Measurements from ENCODE around the gene SNX27.

Gene SNX27

DNA sequence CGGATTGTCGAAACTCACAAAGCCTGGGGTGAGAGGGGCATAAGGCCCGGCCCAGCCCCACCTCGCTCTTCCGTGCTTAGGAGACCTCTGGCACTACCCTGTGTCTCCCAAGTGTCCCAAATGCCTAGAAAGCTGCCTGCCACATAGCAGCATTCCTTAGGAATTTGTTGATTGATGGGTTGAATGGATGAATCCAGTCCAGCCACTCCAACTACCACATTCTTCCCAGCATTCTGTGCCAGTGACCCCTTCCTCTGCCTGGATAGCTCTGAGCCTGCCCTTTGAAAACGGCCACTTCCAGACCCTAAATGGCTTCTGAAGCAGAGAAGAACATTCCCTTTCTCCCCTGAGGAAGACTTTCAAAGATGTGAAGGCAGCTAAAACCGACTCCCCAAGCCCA lies 93.3 kb downstream of the SNX27 start:
- CTCF ChIA-PET = no interaction called here
- no peak for DNase-seq (ENCODE audit: extremely low spot score)
- no peak for TF ChIP-seq FOXM1 (IDR thresholded peaks at IDR 0.05; ENCODE audit: borderline replicate concordance)
- no peak for TF ChIP-seq CTBP1 (IDR thresholded peaks at IDR 0.05; ENCODE audit: borderline replicate concordance)
- no peak for TF ChIP-seq LEF1 (IDR thresholded peaks at IDR 0.05; ENCODE audit: borderline replicate concordance)
- no peak for TF ChIP-seq FOXA1 (IDR thresholded peaks at IDR 0.05)
- no peak for TF ChIP-seq NFRKB (IDR thresholded peaks at IDR 0.05)
- TF ChIP-seq ZNF384 (IDR thresholded peaks at IDR 0.05) = no peak
- no peak for TF ChIP-seq SUZ12 (IDR thresholded peaks at IDR 0.05)
- POLR2A ChIA-PET = no interaction called here

DNA sequence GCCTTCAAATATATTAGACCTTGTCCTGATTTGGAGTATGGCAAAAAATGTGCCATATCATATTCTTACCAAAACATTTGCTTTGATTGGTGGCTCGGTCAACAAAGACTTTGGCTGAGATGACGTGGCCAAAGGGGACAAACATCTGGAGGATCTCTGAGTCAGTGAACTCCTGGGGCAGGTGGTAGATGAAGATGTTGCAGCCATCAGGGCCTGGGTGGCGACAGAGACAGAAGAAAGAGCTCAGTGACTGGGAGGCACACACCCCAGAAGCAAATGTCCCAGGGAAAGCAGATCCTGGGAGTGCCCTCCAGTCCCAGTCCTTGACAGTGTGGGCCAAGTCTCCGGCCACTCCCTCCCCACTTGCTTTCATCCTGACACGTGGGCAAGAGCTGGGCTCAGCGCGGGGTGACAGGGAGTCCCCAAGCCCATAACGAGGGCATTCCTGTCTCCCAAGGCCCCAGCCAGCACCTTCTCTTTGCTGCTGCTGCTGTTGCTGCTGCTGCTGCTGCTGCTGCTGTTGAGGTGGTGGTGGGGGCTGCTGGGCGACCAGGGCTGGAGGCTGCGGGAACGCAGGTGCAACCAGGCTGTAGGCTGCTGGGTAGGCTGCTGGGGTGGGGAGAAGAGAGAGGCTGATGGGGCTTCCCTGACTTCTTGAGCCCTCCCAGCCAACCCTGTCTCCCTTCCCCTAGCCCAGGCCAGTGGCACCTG lies 94.1 kb downstream of the SNX27 start:
- ChIA-PET POLR2A (no interaction called here), CTCF (no interaction called here)
- TF ChIP-seq LEF1 (IDR thresholded peaks at IDR 0.05; ENCODE audit: borderline replicate concordance) = no peak
- TF ChIP-seq BHLHE40 (IDR thresholded peaks at IDR 0.05; ENCODE audit: borderline replicate concordance) = no peak
- TF ChIP-seq FOXM1 (IDR thresholded peaks at IDR 0.05; ENCODE audit: borderline replicate concordance) = no peak
- no peak for TF ChIP-seq ZNF384 (IDR thresholded peaks at IDR 0.05)
- TF ChIP-seq, protein P1, sequence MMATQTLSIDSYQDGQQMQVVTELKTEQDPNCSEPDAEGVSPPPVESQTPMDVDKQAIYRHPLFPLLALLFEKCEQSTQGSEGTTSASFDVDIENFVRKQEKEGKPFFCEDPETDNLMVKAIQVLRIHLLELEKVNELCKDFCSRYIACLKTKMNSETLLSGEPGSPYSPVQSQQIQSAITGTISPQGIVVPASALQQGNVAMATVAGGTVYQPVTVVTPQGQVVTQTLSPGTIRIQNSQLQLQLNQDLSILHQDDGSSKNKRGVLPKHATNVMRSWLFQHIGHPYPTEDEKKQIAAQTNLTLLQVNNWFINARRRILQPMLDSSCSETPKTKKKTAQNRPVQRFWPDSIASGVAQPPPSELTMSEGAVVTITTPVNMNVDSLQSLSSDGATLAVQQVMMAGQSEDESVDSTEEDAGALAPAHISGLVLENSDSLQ (IDR thresholded peaks at IDR 0.05) = no peak
- no peak for TF ChIP-seq L3MBTL2 (conservative IDR thresholded peaks at IDR 0.05)
- TF ChIP-seq TARDBP (IDR thresholded peaks at IDR 0.05) = no peak
- TF ChIP-seq HDGF (IDR thresholded peaks at IDR 0.05; ENCODE audit: borderline replicate concordance) = no peak
- no peak for TF ChIP-seq ARNT (IDR thresholded peaks at IDR 0.05)
- no peak for TF ChIP-seq CTBP1 (IDR thresholded peaks at IDR 0.05; ENCODE audit: borderline replicate concordance)
- no peak for TF ChIP-seq SP1 (IDR thresholded peaks at IDR 0.05)
- TF ChIP-seq FOXK2 (IDR thresholded peaks at IDR 0.05) = no peak
- no peak for TF ChIP-seq NFRKB (IDR thresholded peaks at IDR 0.05)
- TF ChIP-seq SUZ12 (IDR thresholded peaks at IDR 0.05) = no peak
- DNase-seq (ENCODE audit: extremely low spot score) = no peak

DNA sequence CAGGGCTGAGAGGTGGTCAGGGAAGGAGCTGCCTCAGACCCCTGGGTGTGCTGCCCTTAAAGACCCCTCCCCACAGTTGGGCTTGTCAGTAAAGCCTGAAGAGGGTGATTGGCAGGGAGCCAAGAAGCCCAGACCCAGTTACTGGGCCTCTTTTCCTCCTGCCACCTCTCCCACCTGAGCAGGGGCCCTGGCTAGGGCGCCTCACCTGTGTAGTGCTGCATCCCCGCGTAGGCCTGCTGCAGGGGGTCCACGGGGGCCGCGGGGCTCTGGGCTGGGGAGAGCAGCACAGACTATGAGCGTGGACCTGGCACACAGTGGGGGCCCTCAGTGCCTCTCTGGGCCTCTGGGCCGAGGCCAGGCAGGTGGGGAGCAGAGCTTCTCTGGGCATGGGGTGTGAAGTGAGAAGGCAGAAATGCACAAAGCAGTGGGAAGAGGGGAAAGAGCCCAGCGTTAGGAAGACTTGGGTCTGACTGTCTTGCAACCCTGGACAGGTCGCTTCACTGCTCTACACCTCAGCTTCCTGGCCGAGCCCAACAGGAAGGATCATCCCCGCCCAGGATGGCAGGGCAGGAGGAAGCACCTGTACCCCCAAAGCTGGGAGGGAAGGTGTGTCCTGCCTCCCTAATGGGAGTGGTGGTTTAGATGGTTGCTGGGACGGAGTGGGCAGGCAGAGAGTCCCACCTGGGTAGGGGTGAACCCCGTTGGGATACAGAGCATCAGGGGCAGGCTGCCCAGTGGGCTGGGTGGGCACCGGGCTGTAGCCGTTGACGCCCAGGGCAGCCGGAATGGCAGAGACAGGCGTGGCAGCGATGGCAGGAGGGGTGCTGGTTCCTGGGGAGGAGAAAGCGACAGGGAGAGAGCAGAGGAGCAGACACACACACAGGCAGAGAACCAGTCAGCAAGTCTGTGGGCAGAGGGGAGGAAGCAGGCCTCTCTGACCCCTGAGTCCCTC lies 94.9 kb downstream of the SNX27 start:
- DNase-seq (ENCODE audit: extremely low spot score) = no peak
- TF ChIP-seq NFRKB (IDR thresholded peaks at IDR 0.05) = no peak
- TF ChIP-seq SP1 (IDR thresholded peaks at IDR 0.05) = no peak
- TF ChIP-seq FOXM1 (IDR thresholded peaks at IDR 0.05; ENCODE audit: borderline replicate concordance) = no peak
- no peak for TF ChIP-seq ZNF384 (IDR thresholded peaks at IDR 0.05)
- no peak for TF ChIP-seq CTBP1 (IDR thresholded peaks at IDR 0.05; ENCODE audit: borderline replicate concordance)
- no peak for TF ChIP-seq HDGF (IDR thresholded peaks at IDR 0.05; ENCODE audit: borderline replicate concordance)
- no peak for TF ChIP-seq L3MBTL2 (conservative IDR thresholded peaks at IDR 0.05)
- TF ChIP-seq, protein P1 (IDR thresholded peaks at IDR 0.05) = no peak
- TF ChIP-seq ARNT (IDR thresholded peaks at IDR 0.05) = no peak
- TF ChIP-seq FOXA1 (IDR thresholded peaks at IDR 0.05) = no peak
- no peak for TF ChIP-seq LEF1 (IDR thresholded peaks at IDR 0.05; ENCODE audit: borderline replicate concordance)
- POLR2A ChIA-PET = no interaction called here
- CTCF ChIA-PET = no interaction called here

DNA sequence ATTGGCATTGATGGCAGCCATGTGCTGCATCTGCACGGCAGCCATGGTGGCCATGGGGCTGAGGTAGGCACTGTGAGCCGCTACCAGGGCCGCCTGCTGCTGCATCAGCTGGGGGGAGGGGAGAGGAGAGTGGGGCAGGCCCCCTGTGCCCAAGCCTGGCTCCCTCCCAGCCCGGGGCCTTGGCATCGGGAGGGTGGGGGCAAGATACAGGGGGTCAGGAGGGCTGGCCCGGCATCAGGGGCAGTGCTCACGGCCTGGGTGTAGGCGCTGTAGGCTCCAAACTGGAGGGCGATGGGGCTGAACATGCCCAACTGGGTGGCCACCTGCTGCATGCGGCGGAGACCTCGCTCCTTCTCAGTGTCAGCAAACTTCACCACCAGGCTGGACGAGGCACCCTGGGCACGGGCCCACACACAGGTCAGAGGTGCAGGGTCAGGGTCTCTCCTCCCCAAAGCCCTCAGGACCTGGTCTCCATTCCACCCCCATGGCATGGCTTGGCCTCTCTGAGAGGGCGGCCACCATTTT lies 95.8 kb downstream of the SNX27 start:
- ChIA-PET CTCF (no interaction called here), POLR2A (no interaction called here)
- DNase-seq (ENCODE audit: extremely low spot score) = no peak

DNA sequence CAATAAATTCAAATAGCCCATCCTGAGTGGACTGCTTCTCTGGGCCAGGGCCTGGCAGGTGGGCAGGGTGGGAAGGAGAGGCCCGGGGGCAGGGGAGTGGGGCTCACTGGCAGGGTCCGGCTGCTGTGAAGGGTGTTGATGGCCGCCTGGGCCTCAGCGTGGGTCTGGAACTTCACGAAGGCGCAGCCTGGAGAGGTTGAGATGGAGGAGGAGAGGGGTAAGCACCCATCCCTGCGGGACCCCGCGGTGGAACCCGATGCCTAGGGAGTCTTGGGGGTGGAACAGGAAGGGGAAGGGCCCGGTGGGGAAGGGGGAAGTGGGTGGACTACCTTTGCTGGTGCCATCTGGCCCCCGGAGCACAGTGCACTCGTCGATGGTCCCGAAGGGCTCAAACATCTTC lies 97.0 kb downstream of the SNX27 start:
- DNase-seq (ENCODE audit: extremely low spot score) = no peak
- no peak for TF ChIP-seq HDGF (IDR thresholded peaks at IDR 0.05; ENCODE audit: borderline replicate concordance)
- TF ChIP-seq ELF4 (IDR thresholded peaks at IDR 0.05) = no peak
- no peak for TF ChIP-seq FOXK2 (IDR thresholded peaks at IDR 0.05)
- TF ChIP-seq FOXA1 (IDR thresholded peaks at IDR 0.05) = no peak
- TF ChIP-seq TARDBP (IDR thresholded peaks at IDR 0.05) = no peak
- TF ChIP-seq FOXM1 (IDR thresholded peaks at IDR 0.05; ENCODE audit: borderline replicate concordance) = no peak
- TF ChIP-seq SP1 (IDR thresholded peaks at IDR 0.05) = no peak
- no peak for TF ChIP-seq ZNF384 (IDR thresholded peaks at IDR 0.05)
- no peak for TF ChIP-seq BHLHE40 (IDR thresholded peaks at IDR 0.05; ENCODE audit: borderline replicate concordance)
- no peak for TF ChIP-seq L3MBTL2 (conservative IDR thresholded peaks at IDR 0.05)
- TF ChIP-seq ARNT (IDR thresholded peaks at IDR 0.05) = no peak
- TF ChIP-seq NFRKB (IDR thresholded peaks at IDR 0.05) = no peak
- TF ChIP-seq CTBP1 (IDR thresholded peaks at IDR 0.05; ENCODE audit: borderline replicate concordance) = no peak
- TF ChIP-seq, protein P1 (IDR thresholded peaks at IDR 0.05) = no peak
- TF ChIP-seq SUZ12 (IDR thresholded peaks at IDR 0.05) = no peak
- TF ChIP-seq LEF1 (IDR thresholded peaks at IDR 0.05; ENCODE audit: borderline replicate concordance) = no peak
- POLR2A ChIA-PET = no interaction called here
- CTCF ChIA-PET = no interaction called here

More for the DNA sequence above, 95.8 kb downstream of the SNX27 start:
- TF ChIP-seq SUZ12 (IDR thresholded peaks at IDR 0.05) (no peak), BHLHE40 (IDR thresholded peaks at IDR 0.05; ENCODE audit: borderline replicate concordance) (no peak), NFRKB (IDR thresholded peaks at IDR 0.05) (no peak), TARDBP (IDR thresholded peaks at IDR 0.05) (no peak), SP1 (IDR thresholded peaks at IDR 0.05) (no peak), FOXM1 (IDR thresholded peaks at IDR 0.05; ENCODE audit: borderline replicate concordance) (no peak), ARNT (IDR thresholded peaks at IDR 0.05) (no peak), ELF4 (IDR thresholded peaks at IDR 0.05) (no peak), LEF1 (IDR thresholded peaks at IDR 0.05; ENCODE audit: borderline replicate concordance) (no peak), CTBP1 (IDR thresholded peaks at IDR 0.05; ENCODE audit: borderline replicate concordance) (no peak), HDGF (IDR thresholded peaks at IDR 0.05; ENCODE audit: borderline replicate concordance) (no peak), FOXK2 (IDR thresholded peaks at IDR 0.05) (no peak), ZNF384 (IDR thresholded peaks at IDR 0.05) (no peak), FOXA1 (IDR thresholded peaks at IDR 0.05) (no peak), L3MBTL2 (conservative IDR thresholded peaks at IDR 0.05) (no peak)
- TF ChIP-seq, protein P1 (IDR thresholded peaks at IDR 0.05) = no peak
